ENCODE data around the gene SLCO2A1. TPM values are rescaled to one million over a fixed set of nuclear protein-coding genes. Genes with fewer than 3 reads are reported as not detected.

Gene SLCO2A1
- total RNA-seq, 2 experiments from 2014 or later = not detected

GRCh38 chr3:134068429-134068828, 38.7 kb upstream of the SLCO2A1 start:
- Mint-ChIP-seq H3K4me3 (no peak overlapping the region), H3K36me3 (ENCODE audit: low read depth) (no peaks in the 10 kb centered on the region), H3K27ac (no peak overlapping the region), H3K9me3 (no peaks in the 10 kb centered on the region), H3K27me3 (ENCODE audit: low read depth) (no peaks in the 10 kb centered on the region), H3K4me1 (ENCODE audit: low read depth) (no peaks in the 10 kb centered on the region)
- intact Hi-C loops (cut with micrococcal nuclease) = no loop called here
- no peak for DNase-seq
- CTCF ChIA-PET = interaction anchor here (0.6 kb wide), 1 partner anchor 48 kb away, joined by 3 read pairs; no protein-coding TSS in a partner anchor

- no peak for DNase-seq
- Mint-ChIP-seq H3K4me3 (no peak overlapping the region), H3K36me3 (ENCODE audit: low read depth) (no peaks in the 10 kb centered on the region), H3K9me3 (no peaks in the 10 kb centered on the region), H3K27ac (no peak overlapping the region), H3K27me3 (ENCODE audit: low read depth) (no peaks in the 10 kb centered on the region), H3K4me1 (ENCODE audit: low read depth) (no peaks in the 10 kb centered on the region)
- CTCF ChIA-PET = no interaction called here
- intact Hi-C loops (cut with micrococcal nuclease) = no loop called here
Measured at GRCh38 chr3:134067531-134068161, 37.9 kb upstream of the SLCO2A1 start.

GRCh38 chr3:134066651-134067530, 37.2 kb upstream of the SLCO2A1 start:
- intact Hi-C loops (cut with micrococcal nuclease) = no loop called here
- H3K9me3 Mint-ChIP-seq = no peaks in the 10 kb centered on the region
- no peak for DNase-seq
- CTCF ChIA-PET = interaction anchor here (0.7 kb wide), 1 partner anchor 105 kb away, joined by 3 read pairs; no protein-coding TSS in a partner anchor
- H3K36me3 Mint-ChIP-seq (ENCODE audit: low read depth) = no peaks in the 10 kb centered on the region
- no peak overlapping the region for H3K27ac Mint-ChIP-seq
- H3K27me3 Mint-ChIP-seq (ENCODE audit: low read depth) = no peaks in the 10 kb centered on the region
- no peak overlapping the region for H3K4me3 Mint-ChIP-seq
- no peaks in the 10 kb centered on the region for H3K4me1 Mint-ChIP-seq (ENCODE audit: low read depth)

GRCh38 chr3:134066158-134066541, 36.4 kb upstream of the SLCO2A1 start:
- no peaks in the 10 kb centered on the region for H3K9me3 Mint-ChIP-seq
- no peak overlapping the region for H3K27ac Mint-ChIP-seq
- no peaks in the 10 kb centered on the region for H3K27me3 Mint-ChIP-seq (ENCODE audit: low read depth)
- DNase-seq = no peak
- CTCF ChIA-PET = no interaction called here
- intact Hi-C loops (cut with micrococcal nuclease) = no loop called here
- H3K36me3 Mint-ChIP-seq (ENCODE audit: low read depth) = no peaks in the 10 kb centered on the region
- no peak overlapping the region for H3K4me3 Mint-ChIP-seq
- H3K4me1 Mint-ChIP-seq (ENCODE audit: low read depth) = no peaks in the 10 kb centered on the region

DNA sequence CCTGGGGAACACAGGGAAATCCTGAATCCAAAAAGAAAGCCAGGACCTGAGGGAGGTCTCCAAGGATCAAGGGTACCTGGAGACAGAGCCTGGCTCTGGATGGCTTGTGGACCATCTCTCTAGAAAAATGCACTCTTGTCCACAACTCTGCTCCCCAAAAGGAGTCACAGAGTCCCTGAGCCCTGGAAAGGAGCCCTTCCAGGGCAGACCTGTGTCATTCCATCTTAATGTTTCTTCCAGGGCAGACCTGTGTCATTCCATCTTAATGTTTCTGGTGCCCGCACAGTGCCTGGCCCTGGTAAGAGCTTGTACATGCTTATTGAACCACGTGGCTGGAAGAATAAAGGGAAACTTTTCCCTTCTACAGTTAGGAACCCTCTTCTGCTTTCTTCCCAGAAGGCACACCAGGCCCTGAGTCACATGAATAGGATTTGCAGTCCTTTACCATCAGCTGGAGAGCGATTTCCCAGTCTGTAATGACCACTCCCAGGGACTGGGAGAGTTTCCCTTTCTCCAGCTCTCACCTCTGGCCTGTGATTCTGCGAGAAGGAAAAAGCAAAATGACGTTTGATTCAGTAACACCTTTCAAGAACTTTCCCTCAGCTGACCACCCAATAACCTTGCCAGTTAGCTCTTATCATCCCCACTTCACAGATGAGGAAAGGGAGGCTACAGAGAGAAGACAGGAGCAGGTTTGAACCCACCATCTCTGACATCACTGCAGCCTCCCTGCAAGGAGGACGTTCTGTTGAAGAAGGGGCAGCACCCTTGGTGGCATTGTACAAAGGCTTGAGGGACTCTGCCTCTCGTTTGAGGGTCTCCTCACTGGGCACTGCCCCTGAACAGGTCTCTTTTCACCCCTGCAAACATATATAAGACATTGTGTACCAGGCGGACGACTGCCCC, 35.8 kb upstream of the SLCO2A1 start:
- H3K27ac Mint-ChIP-seq = no peak overlapping the region
- DNase-seq = no peak
- H3K4me1 Mint-ChIP-seq (ENCODE audit: low read depth) = no peaks in the 10 kb centered on the region
- H3K9me3 Mint-ChIP-seq = no peaks in the 10 kb centered on the region
- intact Hi-C loops (cut with micrococcal nuclease) = no loop called here
- no peaks in the 10 kb centered on the region for H3K27me3 Mint-ChIP-seq (ENCODE audit: low read depth)
- no peak overlapping the region for H3K4me3 Mint-ChIP-seq
- H3K36me3 Mint-ChIP-seq (ENCODE audit: low read depth) = no peaks in the 10 kb centered on the region
- CTCF ChIA-PET = no interaction called here

DNA sequence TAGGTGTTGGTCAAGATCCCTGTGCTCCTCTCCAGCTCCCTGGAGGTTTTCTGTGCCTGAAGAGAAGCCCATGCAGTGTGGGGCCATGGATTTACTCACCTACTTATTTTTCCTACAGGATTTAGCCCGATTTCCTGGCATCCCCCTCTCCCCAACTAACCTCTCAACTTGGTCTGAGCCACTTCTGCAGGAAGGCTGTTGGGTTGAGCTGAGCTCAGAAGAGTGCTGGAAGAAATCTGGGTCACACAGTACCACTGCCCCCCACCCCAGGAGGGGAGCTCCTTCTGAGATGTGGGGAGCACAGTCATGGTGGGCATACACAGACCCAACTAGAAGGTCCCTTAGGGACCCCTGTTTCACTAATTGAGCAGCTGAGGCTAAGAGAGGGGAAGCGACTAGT, 34.4 kb upstream of the SLCO2A1 start:
- peaks cover 1% of the 10 kb centered on the region for H3K27me3 Mint-ChIP-seq (ENCODE audit: low read depth)

DNA sequence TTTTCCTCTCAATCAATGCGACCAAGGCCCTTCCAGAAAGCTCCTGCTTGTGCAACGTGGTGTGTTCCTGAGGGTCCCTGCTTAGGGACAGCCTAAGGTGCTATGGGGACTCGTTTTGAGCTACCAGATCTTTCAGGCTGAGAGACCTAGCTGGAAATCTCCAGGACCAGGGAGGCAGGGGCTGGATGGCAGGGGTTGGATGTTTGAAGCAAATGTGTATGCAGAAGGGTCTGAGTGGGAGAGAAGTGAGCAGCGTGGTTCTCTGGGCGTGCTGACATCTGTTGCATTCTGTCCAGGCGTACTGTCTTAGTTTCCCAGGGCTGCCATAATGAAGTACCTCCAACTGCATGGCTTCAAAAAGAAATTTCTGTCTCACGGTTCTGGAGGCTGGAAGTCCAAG, 31.7 kb upstream of the SLCO2A1 start:
- Mint-ChIP-seq H3K4me3 (no peak overlapping the region), H3K9me3 (no peaks in the 10 kb centered on the region), H3K27ac (no peak overlapping the region), H3K27me3 (ENCODE audit: low read depth) (peaks cover 7% of the 10 kb centered on the region), H3K36me3 (ENCODE audit: low read depth) (no peaks in the 10 kb centered on the region), H3K4me1 (ENCODE audit: low read depth) (no peaks in the 10 kb centered on the region)
- DNase-seq = no peak
- intact Hi-C loops (cut with micrococcal nuclease) = no loop called here
- CTCF ChIA-PET = no interaction called here

More for the DNA sequence above, 34.4 kb upstream of the SLCO2A1 start:
- H3K36me3 Mint-ChIP-seq (ENCODE audit: low read depth) = no peaks in the 10 kb centered on the region
- intact Hi-C loops (cut with micrococcal nuclease) = no loop called here
- H3K9me3 Mint-ChIP-seq = no peaks in the 10 kb centered on the region
- CTCF ChIA-PET = interaction anchor here (0.7 kb wide), 1 partner anchor 310 kb away, joined by 3 read pairs; no protein-coding TSS in a partner anchor
- no peaks in the 10 kb centered on the region for H3K4me1 Mint-ChIP-seq (ENCODE audit: low read depth)
- no peak overlapping the region for H3K27ac Mint-ChIP-seq
- no peak overlapping the region for H3K4me3 Mint-ChIP-seq
- no peak for DNase-seq

DNA sequence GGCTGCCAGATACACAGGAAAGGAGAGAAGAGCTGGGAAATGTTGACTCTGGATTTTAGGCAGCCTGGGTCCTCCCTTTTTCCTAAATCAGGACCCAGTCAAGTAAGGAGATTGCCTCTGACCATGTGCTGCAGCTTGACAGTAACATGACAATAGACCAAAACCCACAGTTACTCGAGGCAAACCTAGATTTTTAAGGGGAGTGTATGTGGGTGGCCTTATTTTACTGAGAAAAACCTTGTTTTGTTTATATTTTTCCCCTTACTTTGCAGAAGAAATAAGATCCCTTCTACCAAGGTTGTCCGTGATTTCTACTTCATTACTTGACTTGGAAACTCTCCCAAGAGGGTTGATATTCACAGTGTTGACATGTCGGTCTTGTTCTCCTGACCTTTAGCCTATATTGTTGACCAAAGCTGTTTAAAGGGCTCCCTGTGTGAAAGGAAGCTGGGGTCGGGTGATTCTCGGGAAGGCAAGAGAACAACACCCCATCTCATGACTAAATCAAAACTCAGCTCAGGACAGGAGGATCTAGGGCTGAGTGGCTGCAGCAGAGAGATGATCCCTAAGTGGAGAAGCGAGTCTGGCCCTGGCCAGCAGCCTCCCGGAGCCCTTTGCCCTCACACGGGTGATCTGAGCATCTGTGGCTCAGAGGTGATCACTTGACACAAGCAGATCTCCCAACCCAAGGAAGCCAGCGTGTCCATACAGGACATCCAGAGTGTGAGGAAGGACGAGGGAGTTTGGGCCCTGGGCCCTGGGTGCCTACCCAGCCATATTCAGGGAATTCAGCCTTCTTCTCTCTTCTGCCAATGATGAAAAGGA, 31.0 kb upstream of the SLCO2A1 start:
- Mint-ChIP-seq H3K4me1 (ENCODE audit: low read depth) (no peaks in the 10 kb centered on the region), H3K36me3 (ENCODE audit: low read depth) (no peaks in the 10 kb centered on the region), H3K9me3 (no peaks in the 10 kb centered on the region), H3K27me3 (ENCODE audit: low read depth) (peaks cover 7% of the 10 kb centered on the region), H3K27ac (no peak overlapping the region), H3K4me3 (no peak overlapping the region)
- intact Hi-C loops (cut with micrococcal nuclease) = no loop called here
- DNase-seq = no peak
- CTCF ChIA-PET = interaction anchor here (0.6 kb wide), 1 partner anchor 28 kb away, joined by 3 read pairs; no protein-coding TSS in a partner anchor

DNA sequence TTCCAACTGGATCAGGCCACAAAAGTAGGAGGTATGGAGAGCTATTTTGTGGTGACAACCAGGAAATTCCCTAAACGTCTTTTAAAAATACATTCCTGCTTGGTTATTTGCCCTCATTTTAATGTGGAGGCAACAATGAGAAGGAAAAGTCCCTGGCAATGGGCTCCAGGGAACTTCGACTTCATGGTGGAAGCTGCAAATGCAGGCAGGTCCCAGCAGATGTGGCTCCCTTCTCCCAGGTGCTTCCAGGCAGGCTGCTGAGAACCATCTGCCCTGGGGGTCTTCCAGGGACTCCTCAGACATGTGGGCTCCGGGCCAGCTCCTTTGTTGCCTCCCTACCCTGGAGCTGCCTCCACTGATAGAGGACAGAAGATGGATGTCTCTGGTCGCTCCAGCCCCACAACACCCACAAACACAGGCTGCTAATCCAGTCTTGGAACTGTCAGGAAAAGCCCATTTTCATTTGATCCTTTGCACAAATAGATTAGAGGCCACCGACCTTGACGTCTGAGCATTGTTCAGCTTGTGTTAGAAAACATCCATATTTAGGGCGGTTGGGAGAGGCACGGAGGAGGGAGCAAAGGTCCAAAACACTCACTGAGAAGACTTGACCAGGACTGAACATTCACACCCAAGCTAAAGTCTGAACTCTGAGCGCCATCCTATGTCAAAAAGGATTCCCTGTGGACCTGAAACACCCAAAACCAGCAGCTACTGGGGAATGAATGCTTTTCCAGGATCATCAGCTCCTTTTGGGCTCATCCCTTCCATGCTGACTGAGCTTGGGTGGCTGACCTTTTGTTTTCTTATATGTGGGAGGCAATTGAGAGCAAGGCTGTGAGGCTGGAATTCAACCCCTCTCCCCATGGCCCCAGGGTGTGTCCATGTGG, 30.2 kb upstream of the SLCO2A1 start:
- no peak overlapping the region for H3K27ac Mint-ChIP-seq
- no peaks in the 10 kb centered on the region for H3K9me3 Mint-ChIP-seq
- H3K4me3 Mint-ChIP-seq = no peak overlapping the region
- CTCF ChIA-PET = interaction anchor here (0.6 kb wide), 1 partner anchor 27 kb away, joined by 3 read pairs; no protein-coding TSS in a partner anchor
- peaks cover 7% of the 10 kb centered on the region for H3K27me3 Mint-ChIP-seq (ENCODE audit: low read depth)
- intact Hi-C loops (cut with micrococcal nuclease) = no loop called here
- H3K36me3 Mint-ChIP-seq (ENCODE audit: low read depth) = no peaks in the 10 kb centered on the region
- DNase-seq = no peak
- H3K4me1 Mint-ChIP-seq (ENCODE audit: low read depth) = no peaks in the 10 kb centered on the region

DNA sequence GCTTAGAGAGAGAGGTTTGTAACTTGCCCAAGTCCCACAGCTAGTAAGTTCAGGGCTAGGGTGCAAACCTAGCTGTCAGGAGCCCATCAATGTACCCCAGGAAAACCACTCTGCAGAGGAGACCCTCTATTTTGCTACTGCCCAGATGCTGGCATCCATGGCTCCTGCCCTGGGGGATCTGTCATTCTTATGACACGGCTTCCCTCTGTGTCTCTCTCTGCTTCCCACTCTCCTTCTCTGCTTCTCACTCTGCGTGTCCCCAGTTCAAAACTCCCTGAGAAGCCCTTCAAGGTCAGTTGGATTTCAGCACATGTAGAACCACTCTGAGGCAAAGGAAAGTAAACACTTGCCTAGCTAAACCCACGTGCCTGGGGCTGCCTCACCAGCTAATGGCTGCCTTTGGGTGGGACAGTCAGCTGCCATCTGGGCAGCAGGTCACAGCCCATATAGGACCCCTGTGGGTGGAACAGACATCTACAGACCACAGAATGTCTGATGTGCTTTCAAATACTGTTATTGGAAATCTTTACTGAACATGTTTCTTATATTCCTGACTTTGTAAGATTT, 29.4 kb upstream of the SLCO2A1 start:
- Mint-ChIP-seq H3K4me1 (ENCODE audit: low read depth) (no peaks in the 10 kb centered on the region), H3K27ac (no peak overlapping the region), H3K9me3 (no peaks in the 10 kb centered on the region), H3K4me3 (no peak overlapping the region), H3K27me3 (ENCODE audit: low read depth) (peaks cover 7% of the 10 kb centered on the region), H3K36me3 (ENCODE audit: low read depth) (no peaks in the 10 kb centered on the region)
- intact Hi-C loops (cut with micrococcal nuclease) = no loop called here
- CTCF ChIA-PET = no interaction called here
- no peak for DNase-seq

All from activated naive CD4-positive, alpha-beta T cell treated with anti-CD3 and anti-CD28 coated beads for 36 hours (primary cell).